ENCODE data around the gene BAZ2B.

DNA sequence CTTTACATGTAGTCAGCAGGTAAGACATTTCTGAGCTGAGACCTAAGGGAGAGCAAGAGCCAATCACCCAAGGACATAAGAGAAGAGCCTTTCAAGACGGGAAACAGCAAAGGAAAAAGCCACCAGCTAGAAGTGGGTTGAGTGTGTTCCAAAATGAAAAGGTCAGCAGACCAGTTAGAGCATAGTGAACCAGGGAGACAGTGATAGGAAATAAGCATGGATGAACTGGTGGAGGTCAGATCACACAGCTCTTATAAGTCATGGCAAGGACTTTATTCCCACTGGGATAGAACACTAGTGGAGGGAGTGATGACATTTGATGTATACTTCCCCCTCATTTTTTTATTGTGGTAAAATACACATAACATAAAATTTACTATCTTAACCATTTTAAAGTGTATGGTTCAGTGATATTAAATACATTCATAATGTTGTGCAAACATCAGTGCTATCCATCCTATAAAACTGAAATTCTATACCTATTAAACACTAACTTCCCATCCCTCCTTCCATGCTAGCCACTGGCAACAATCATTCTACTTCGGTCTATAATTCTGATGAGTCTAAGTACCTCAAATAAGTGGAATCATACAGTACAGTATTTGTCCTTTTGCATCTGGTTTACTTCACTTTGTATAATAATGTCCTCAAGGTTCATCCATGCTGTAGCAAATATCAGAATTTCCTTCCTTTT, 174.0 kb downstream of the BAZ2B start:
- TF ChIP-seq ADNP (tag; IDR thresholded peaks at IDR 0.05) (no peak), NR2C2 (CRISPR knock-in tag; IDR thresholded peaks at IDR 0.05) (no peak), NR2C2 (tag; IDR thresholded peaks at IDR 0.05) (no peak), ETS2 (tag; IDR thresholded peaks at IDR 0.05; ENCODE audit: borderline replicate concordance, poor library complexity, severe bottlenecking) (no peak), MCM3 (IDR thresholded peaks at IDR 0.05) (no peak)
- TF ChIP-seq, protein P1, sequence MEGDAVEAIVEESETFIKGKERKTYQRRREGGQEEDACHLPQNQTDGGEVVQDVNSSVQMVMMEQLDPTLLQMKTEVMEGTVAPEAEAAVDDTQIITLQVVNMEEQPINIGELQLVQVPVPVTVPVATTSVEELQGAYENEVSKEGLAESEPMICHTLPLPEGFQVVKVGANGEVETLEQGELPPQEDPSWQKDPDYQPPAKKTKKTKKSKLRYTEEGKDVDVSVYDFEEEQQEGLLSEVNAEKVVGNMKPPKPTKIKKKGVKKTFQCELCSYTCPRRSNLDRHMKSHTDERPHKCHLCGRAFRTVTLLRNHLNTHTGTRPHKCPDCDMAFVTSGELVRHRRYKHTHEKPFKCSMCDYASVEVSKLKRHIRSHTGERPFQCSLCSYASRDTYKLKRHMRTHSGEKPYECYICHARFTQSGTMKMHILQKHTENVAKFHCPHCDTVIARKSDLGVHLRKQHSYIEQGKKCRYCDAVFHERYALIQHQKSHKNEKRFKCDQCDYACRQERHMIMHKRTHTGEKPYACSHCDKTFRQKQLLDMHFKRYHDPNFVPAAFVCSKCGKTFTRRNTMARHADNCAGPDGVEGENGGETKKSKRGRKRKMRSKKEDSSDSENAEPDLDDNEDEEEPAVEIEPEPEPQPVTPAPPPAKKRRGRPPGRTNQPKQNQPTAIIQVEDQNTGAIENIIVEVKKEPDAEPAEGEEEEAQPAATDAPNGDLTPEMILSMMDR (IDR thresholded peaks at IDR 0.05 in 2 of 3, conservative IDR thresholded peaks at IDR 0.05 in 1 of 3; ENCODE audit: insufficient read depth in 2 of 3, low read depth in 1 of 3, low read length in 3 of 3), result no peak

Data from K562 (cell line).